GM23338 (cell line): ENCODE data around the gene CNTN5.

ENCODE experiments used
- EZH2phosphoT487 ChIP-seq: fragments of 200-600 bp; sonication (generic); IDR thresholded peaks from one replicate; pipeline ENCODE4 v1.8.1; 2018; ENCODE audit warnings: antibody characterized with exemption; ENCODE audit not compliant: unreplicated experiment
- POLR2AphosphoS5 ChIP-seq: IDR thresholded peaks from 2 replicates; pipeline ENCODE4 v1.6.1; 2016; ENCODE audit warnings: antibody characterized with exemption, low read depth
- TF ChIP-seq, protein P1 (sequence below): IDR thresholded peaks from one replicate; pipeline ENCODE4 v1.6.1; 2018; ENCODE audit warnings: antibody characterized with exemption; ENCODE audit not compliant: unreplicated experiment

DNA sequence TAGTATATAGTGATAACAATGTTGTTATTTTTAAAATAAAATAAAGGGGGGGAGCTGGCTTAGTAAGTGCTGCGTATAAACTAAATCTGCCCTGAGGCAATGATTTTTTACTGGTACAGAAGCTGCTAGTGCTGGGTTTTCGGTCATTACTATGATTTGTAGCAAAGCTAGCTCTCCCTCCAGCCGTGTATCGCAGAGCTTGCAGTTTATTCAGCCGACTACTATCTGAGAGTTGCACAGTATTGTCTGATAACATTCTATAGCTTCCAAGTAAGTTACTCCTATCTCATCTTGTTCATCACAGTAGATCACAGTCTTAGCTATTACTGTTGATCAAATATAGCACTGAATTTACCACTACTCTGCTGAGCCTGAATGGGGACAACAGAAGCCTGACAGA is 860.9 kb downstream of the CNTN5 start:
- TF ChIP-seq, protein P1, sequence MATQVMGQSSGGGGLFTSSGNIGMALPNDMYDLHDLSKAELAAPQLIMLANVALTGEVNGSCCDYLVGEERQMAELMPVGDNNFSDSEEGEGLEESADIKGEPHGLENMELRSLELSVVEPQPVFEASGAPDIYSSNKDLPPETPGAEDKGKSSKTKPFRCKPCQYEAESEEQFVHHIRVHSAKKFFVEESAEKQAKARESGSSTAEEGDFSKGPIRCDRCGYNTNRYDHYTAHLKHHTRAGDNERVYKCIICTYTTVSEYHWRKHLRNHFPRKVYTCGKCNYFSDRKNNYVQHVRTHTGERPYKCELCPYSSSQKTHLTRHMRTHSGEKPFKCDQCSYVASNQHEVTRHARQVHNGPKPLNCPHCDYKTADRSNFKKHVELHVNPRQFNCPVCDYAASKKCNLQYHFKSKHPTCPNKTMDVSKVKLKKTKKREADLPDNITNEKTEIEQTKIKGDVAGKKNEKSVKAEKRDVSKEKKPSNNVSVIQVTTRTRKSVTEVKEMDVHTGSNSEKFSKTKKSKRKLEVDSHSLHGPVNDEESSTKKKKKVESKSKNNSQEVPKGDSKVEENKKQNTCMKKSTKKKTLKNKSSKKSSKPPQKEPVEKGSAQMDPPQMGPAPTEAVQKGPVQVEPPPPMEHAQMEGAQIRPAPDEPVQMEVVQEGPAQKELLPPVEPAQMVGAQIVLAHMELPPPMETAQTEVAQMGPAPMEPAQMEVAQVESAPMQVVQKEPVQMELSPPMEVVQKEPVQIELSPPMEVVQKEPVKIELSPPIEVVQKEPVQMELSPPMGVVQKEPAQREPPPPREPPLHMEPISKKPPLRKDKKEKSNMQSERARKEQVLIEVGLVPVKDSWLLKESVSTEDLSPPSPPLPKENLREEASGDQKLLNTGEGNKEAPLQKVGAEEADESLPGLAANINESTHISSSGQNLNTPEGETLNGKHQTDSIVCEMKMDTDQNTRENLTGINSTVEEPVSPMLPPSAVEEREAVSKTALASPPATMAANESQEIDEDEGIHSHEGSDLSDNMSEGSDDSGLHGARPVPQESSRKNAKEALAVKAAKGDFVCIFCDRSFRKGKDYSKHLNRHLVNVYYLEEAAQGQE, result no peak
- TF ChIP-seq POLR2AphosphoS5 (no peak), EZH2phosphoT487 (no peak)
